ENCODE measurements around the gene UBE2D2.

Gene UBE2D2

GRCh38 chr5:139663207-139664085 is 102.3 kb downstream of the UBE2D2 start:
- DNase-seq: no peak

- no peak for DNase-seq
These were observed 103.1 kb downstream of the UBE2D2 start for GRCh38 chr5:139664086-139664693.

GRCh38 chr5:139664727-139665351 is 103.7 kb downstream of the UBE2D2 start:
- no peak for DNase-seq

- DNase-seq: no peak
These were observed 104.5 kb downstream of the UBE2D2 start for GRCh38 chr5:139665626-139666025.

GRCh38 chr5:139666551-139666950 is 105.4 kb downstream of the UBE2D2 start:
- no peak for DNase-seq

- no peak for DNase-seq
These were observed 106.0 kb downstream of the UBE2D2 start for GRCh38 chr5:139667001-139667729.

GRCh38 chr5:139667730-139668063 is 106.6 kb downstream of the UBE2D2 start:
- DNase-seq: no peak

GRCh38 chr5:139668064-139668880 is 107.1 kb downstream of the UBE2D2 start:
- peak; percentile 72 for DNase-seq

GRCh38 chr5:139668924-139669661 is 108.0 kb downstream of the UBE2D2 start:
- no peak for DNase-seq

- no peak for DNase-seq
These were observed 108.7 kb downstream of the UBE2D2 start for GRCh38 chr5:139669662-139670368.

GRCh38 chr5:139670369-139671095 is 109.4 kb downstream of the UBE2D2 start:
- no peak for DNase-seq

- peak; percentile 77 for DNase-seq
These were observed 110.1 kb downstream of the UBE2D2 start for GRCh38 chr5:139671096-139671841.

- no peak for DNase-seq
These were observed 114.1 kb downstream of the UBE2D2 start for GRCh38 chr5:139675213-139675612.

- DNase-seq: no peak
These were observed 114.7 kb downstream of the UBE2D2 start for GRCh38 chr5:139675825-139676224.

- no peak for DNase-seq
These were observed 115.3 kb downstream of the UBE2D2 start for GRCh38 chr5:139676406-139676805.

GRCh38 chr5:139676951-139677735 is 116.0 kb downstream of the UBE2D2 start:
- DNase-seq: peak; percentile 57
